Activated CD8-positive, alpha-beta memory T cell treated with anti-CD3 and anti-CD28 coated beads for 36 hours (primary cell): ENCODE results near the gene CTNNA3. TPM values are rescaled to one million over a fixed set of nuclear protein-coding genes. Genes with fewer than 3 reads are reported as not detected.

ENCODE experiments used
- total RNA-seq, 2 experiments: library from RNA; stranded (reverse); gene quantifications; one replicate each; pipeline ENCODE4 v1.2.3, GENCODE V29; 2021

CTNNA3 gene
- total RNA-seq, 2 experiments from 2014 or later = not detected

Other genes starting within 250 kb of the CTNNA3 start
- gene DNAJC12, start 142.0 kb upstream of the CTNNA3 start, total RNA-seq = 10 to 100 TPM; 31.8 to 36.0 TPM
- gene SIRT1, start 188.5 kb upstream of the CTNNA3 start, total RNA-seq = 10 to 100 TPM; 30.6 to 30.9 TPM